AG04450 (cell line): ENCODE results near the gene LYG1. TPM values are rescaled to one million over a fixed set of nuclear protein-coding genes. Genes with fewer than 3 reads are reported as not detected.

Source experiments
- CTCF ChIA-PET: fragments of 300-600, 350-600 bp; formaldehyde crosslinking; extraction: SDS; loops from one replicate; lab custom pipeline; 2022; ENCODE audit warnings: antibody characterized with exemption, inconsistent platforms; lab: Charles Lee
- POLR2A ChIA-PET: fragments of 350-600 bp; formaldehyde crosslinking; extraction: SDS; loops from one replicate; lab custom pipeline; 2021; ENCODE audit warnings: antibody characterized with exemption, inconsistent platforms; lab: Yijun Ruan, JAX
- DNase-seq: peaks from one replicate; pipeline ENCODE4 v3.0.0-alpha.2; 2011; ENCODE audit warnings: low read depth, low spot score
- H3K27ac ChIP-seq: one replicate; pipeline ENCODE4 v1.5.1; 2012; ENCODE audit warnings: low read depth, low read length, control low read depth
- H3K27me3 ChIP-seq: one replicate; pipeline ENCODE4 v1.6.0; 2012; ENCODE audit warnings: low read length; ENCODE audit not compliant: control insufficient read depth, insufficient read depth
- H3K4me3 ChIP-seq: 2 replicates; pipeline ENCODE4 v1.5.1; 2011; ENCODE audit warnings: mild to moderate bottlenecking, low read depth, low read length, control low read depth
- H3K9me3 ChIP-seq: 2 replicates; pipeline ENCODE4 v1.5.1; 2012; ENCODE audit warnings: low read length; ENCODE audit not compliant: control insufficient read depth, insufficient read depth
- CTCF ChIP-seq: IDR thresholded peaks from 2 replicates; pipeline ENCODE4 v1.5.1; 2011; ENCODE audit warnings: low read depth, low read length, control low read depth, inconsistent platforms
- polyA plus RNA-seq: library from polyadenylated mRNA; depleted of rRNA; stranded (reverse); fragments of >200 nt; gene quantifications from 2 replicates; pipeline ENCODE4 v1.2.3, GENCODE V29; 2011

LYG1 gene
- polyA plus RNA-seq, 1 experiment: 0.86 TPM

GRCh38 chr2:99255491-99256318 is 45.3 kb downstream of the LYG1 start, which contains the start of gene LYG2:
TSS of gene LYG2 (minus strand) at chr2:99255666. CDS start at chr2:99254260, 1,406 bp downstream.
- CTCF ChIA-PET: interaction anchor here (1.2 kb wide), 1 partner anchor 81 kb away, joined by 3 read pairs; the partner anchor contains the start of gene EIF5B
- TF ChIP-seq CTCF: no peak
- Histone ChIP-seq H3K27me3 (peaks cover 2% of the 10 kb centered on the region), H3K27ac (no peak within 1 kb of the TSS), H3K4me3 (no peak within 1 kb of the TSS), H3K9me3 (no peaks in the 10 kb centered on the region)
- POLR2A ChIA-PET: no interaction called here
- DNase-seq: no peak

DNA sequence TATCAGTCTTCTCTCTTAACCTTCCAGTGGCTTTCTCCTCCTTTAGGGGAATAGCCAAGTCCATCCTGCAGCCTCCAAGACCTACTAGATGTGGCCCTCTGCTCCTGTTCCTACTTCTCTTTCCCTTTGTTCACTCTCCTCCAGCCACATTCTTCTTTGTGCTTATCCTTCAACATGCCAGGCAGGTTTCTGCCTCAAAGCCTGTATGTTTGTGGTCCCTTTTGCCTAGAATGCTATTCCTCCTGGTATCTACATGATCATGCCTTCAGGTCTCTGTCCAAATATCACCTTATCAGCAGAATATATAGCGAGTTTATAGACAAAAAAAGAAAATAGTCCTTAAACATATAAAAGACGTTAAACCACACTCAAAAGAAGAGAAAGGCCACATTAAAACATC is 51.0 kb downstream of the LYG1 start:
- DNase-seq: no peak
- no peak overlapping the region for H3K27ac ChIP-seq
- no peak overlapping the region for H3K4me3 ChIP-seq
- H3K27me3 ChIP-seq: peaks cover under 1% of the 10 kb centered on the region
- no peaks in the 10 kb centered on the region for H3K9me3 ChIP-seq
- POLR2A ChIA-PET: interaction anchor here (0.7 kb wide), 1 partner anchor 752 kb away, joined by 3 read pairs; no protein-coding TSS in a partner anchor
- CTCF ChIA-PET: no interaction called here
- TF ChIP-seq CTCF: no peak

- no peak for DNase-seq
- H3K4me3 ChIP-seq: no peak overlapping the region
- H3K27me3 ChIP-seq: no peaks in the 10 kb centered on the region
- ChIA-PET CTCF (no interaction called here), POLR2A (no interaction called here)
- H3K27ac ChIP-seq: no peak overlapping the region
- TF ChIP-seq CTCF: no peak
- no peaks in the 10 kb centered on the region for H3K9me3 ChIP-seq
Observed at GRCh38 chr2:99242151-99242550, 58.8 kb downstream of the LYG1 start.

- no peak for TF ChIP-seq CTCF
- no peaks in the 10 kb centered on the region for H3K9me3 ChIP-seq
- ChIA-PET CTCF (no interaction called here), POLR2A (no interaction called here)
- H3K27me3 ChIP-seq: no peaks in the 10 kb centered on the region
- H3K4me3 ChIP-seq: no peak overlapping the region
- H3K27ac ChIP-seq: no peak overlapping the region
- DNase-seq: no peak
Observed at GRCh38 chr2:99240431-99240830, 60.6 kb downstream of the LYG1 start.

- ChIA-PET POLR2A (no interaction called here), CTCF (no interaction called here)
- no peak for TF ChIP-seq CTCF
- Histone ChIP-seq H3K9me3 (no peaks in the 10 kb centered on the region), H3K4me3 (no peak overlapping the region), H3K27ac (no peak overlapping the region), H3K27me3 (no peaks in the 10 kb centered on the region)
- no peak for DNase-seq
Observed at GRCh38 chr2:99238599-99238998, 62.4 kb downstream of the LYG1 start.
